ENCODE measurements around the gene DBP. TPM values are rescaled to one million over a fixed set of nuclear protein-coding genes. Genes with fewer than 3 reads are reported as not detected.
A peak's percentile ranks its signal among the peaks of the same experiment; 100 is the strongest.

Gene DBP
- total RNA-seq, 1 experiment from 2014 or later = 24.4 TPM

DNA sequence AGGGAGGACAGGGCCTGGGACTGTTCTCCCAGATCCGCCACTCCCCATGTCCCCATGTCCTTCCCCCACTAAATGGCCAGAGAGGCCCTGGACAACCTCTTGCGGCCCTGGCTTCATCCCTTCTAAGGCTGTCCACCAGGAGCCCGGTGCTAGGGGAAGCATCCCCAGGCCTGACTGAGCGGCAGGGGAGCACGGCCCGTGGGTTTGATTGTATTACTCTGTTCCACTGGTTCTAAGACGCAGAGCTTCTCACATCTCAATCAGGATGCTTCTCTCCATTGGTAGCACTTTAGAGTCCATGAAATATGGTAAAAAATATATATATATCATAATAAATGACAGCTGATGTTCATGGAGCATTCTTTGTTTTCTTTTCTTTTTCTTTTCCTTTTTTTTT, 29.8 kb downstream of the DBP start:
- Histone ChIP-seq H3K36me3 (no peaks in the 10 kb centered on the region), H3K27me3 (no peaks in the 10 kb centered on the region), H3K27ac (no peak overlapping the region), H3K4me3 (no peak overlapping the region), H3K9me3 (replicated peaks) (no peaks in the 10 kb centered on the region), H3K4me1 (no peaks in the 10 kb centered on the region)
- no peak for DNase-seq

- Histone ChIP-seq H3K36me3 (no peaks in the 10 kb centered on the region), H3K4me1 (no peaks in the 10 kb centered on the region), H3K9me3 (replicated peaks) (no peaks in the 10 kb centered on the region), H3K27me3 (no peaks in the 10 kb centered on the region), H3K4me3 (no peak within 1 kb of the TSS), H3K27ac (no peak within 1 kb of the TSS)
- DNase-seq = no peak
Measured at GRCh38 chr19:48606463-48607358, 30.5 kb downstream of the DBP start, which contains the start of gene SPACA4. TSS of gene SPACA4 (plus strand) at chr19:48606742. CDS start at chr19:48606979, 237 bp downstream.

DNA sequence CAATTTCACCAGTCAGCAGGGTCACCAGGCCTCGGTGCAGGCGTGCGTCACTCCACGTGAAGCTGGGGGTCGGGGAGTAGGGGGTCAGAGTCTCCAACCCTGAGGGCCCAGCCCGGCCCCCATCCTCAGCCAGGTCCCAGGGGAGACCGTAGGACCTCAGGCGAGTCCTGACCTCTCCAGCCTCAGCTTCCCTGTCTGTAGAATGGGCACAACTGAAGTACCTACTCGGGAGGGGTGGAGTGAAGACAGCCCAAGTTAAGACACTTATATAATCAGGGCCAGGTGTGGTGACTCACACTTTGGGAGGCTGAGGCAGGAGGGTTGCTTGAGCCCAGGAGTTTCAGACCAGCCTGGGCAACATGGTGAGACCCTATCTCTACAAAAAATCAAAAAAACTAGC, 33.3 kb downstream of the DBP start:
- H3K4me3 ChIP-seq = no peak overlapping the region
- no peaks in the 10 kb centered on the region for H3K4me1 ChIP-seq
- no peaks in the 10 kb centered on the region for H3K9me3 ChIP-seq (replicated peaks)
- H3K27me3 ChIP-seq = peaks cover 4% of the 10 kb centered on the region; the same call in 1 of the 2 replicates
- no peak for DNase-seq
- no peaks in the 10 kb centered on the region for H3K36me3 ChIP-seq
- no peak overlapping the region for H3K27ac ChIP-seq

- Histone ChIP-seq H3K9me3 (replicated peaks) (no peaks in the 10 kb centered on the region), H3K27me3 (peaks cover 8% of the 10 kb centered on the region; the same call in 1 of the 2 replicates), H3K4me1 (no peaks in the 10 kb centered on the region), H3K4me3 (no peak overlapping the region), H3K36me3 (no peaks in the 10 kb centered on the region), H3K27ac (no peak overlapping the region)
- DNase-seq = no peak
Measured at GRCh38 chr19:48603449-48603848, 33.7 kb downstream of the DBP start.

DNA sequence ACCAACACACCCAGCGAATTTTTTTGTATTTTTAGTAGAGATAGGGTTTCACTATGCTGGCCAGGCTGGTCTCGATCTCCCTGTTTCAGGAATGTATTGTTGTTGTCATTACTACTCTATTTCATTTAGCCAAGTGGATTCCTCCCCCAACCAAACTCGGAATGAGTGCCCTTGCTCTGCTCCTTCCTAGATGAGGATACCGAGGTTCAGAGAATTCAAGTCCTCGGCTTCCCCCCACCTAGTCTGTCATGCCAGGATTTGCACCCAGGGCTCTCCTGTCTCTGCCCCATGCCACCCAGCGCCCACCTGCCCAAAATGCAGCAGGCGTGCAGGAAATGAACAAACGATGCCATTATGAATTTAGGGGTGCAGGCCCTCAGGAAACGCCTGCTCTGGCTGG, 34.2 kb downstream of the DBP start:
- Histone ChIP-seq H3K27me3 (peaks cover 8% of the 10 kb centered on the region; the same call in 1 of the 2 replicates), H3K4me3 (no peak overlapping the region), H3K27ac (no peak overlapping the region), H3K4me1 (no peaks in the 10 kb centered on the region), H3K9me3 (replicated peaks) (no peaks in the 10 kb centered on the region), H3K36me3 (no peaks in the 10 kb centered on the region)
- no peak for DNase-seq

GRCh38 chr19:48600679-48601417, 36.3 kb downstream of the DBP start:
- Histone ChIP-seq H3K9me3 (replicated peaks) (no peaks in the 10 kb centered on the region), H3K27me3 (peaks cover 8% of the 10 kb centered on the region; the same call in 1 of the 2 replicates), H3K4me1 (no peaks in the 10 kb centered on the region), H3K36me3 (no peaks in the 10 kb centered on the region), H3K4me3 (no peak overlapping the region), H3K27ac (no peak overlapping the region)
- DNase-seq = no peak

DNA sequence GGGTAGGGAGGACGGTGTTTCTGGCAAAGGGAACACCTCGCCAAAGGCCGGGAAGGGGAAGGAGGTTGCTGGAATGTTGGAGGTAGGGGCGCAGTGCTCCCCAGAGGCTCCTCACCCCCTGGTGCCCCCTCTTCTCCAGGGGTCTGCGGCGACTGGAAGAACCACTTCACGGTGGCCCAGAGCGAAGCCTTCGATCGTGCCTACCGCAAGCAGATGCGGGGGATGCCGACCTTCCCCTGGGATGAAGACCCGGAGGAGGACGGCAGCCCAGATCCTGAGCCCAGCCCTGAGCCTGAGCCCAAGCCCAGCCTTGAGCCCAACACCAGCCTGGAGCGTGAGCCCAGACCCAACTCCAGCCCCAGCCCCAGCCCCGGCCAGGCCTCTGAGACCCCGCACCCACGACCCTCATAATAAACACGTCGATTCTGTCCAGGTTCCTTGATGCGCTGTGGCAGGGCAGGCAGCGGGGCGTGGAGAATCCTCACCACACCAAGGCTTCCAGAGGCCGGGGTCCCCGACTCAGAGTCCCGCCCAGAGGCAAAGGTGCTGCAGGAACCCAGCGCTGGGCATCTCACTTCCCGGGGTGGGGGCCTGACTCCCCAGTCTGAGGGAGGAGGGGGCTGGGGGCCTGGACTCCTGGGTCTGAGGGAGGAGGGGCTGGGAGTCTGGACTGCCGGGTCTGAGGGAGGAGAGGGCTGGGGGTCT, 38.0 kb downstream of the DBP start:
- Histone ChIP-seq H3K27me3 (peaks cover 8% of the 10 kb centered on the region; the same call in 1 of the 2 replicates), H3K4me1 (no peaks in the 10 kb centered on the region), H3K36me3 (no peaks in the 10 kb centered on the region), H3K9me3 (replicated peaks) (no peaks in the 10 kb centered on the region), H3K4me3 (no peak overlapping the region), H3K27ac (no peak overlapping the region)
- no peak for DNase-seq

GRCh38 chr19:48596679-48597465, 40.3 kb downstream of the DBP start:
- no peaks in the 10 kb centered on the region for H3K4me1 ChIP-seq
- H3K27me3 ChIP-seq = peaks cover 8% of the 10 kb centered on the region; the same call in 1 of the 2 replicates
- no peak overlapping the region for H3K4me3 ChIP-seq
- H3K36me3 ChIP-seq = no peaks in the 10 kb centered on the region
- H3K9me3 ChIP-seq (replicated peaks) = no peaks in the 10 kb centered on the region
- no peak for DNase-seq
- H3K27ac ChIP-seq = no peak overlapping the region

GRCh38 chr19:48596237-48596636, 40.9 kb downstream of the DBP start:
- Histone ChIP-seq H3K27me3 (peaks cover 8% of the 10 kb centered on the region; the same call in 1 of the 2 replicates), H3K36me3 (no peaks in the 10 kb centered on the region), H3K27ac (no peak overlapping the region), H3K4me1 (no peaks in the 10 kb centered on the region), H3K9me3 (replicated peaks) (no peaks in the 10 kb centered on the region), H3K4me3 (no peak overlapping the region)
- DNase-seq = no peak

DNA sequence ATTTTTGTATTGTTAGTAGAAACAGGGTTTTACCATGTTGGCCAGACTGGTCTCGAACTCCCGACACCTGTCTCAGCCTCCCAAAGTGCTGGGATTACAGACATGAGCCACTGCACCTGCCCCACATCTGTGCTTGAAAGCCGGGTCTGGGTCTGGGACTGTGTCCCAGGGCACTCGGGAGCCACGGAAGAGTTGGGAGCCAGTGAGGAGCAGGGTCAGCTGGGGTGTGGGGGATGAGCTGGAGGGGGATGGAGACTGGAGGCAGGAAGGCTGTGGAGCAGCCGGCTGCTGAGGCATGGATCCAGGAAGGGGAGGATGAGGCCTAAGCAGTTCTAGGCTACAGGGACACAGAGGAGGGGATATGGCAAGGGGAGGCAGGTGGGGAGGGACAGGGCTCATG, 41.3 kb downstream of the DBP start:
- no peaks in the 10 kb centered on the region for H3K36me3 ChIP-seq
- H3K27ac ChIP-seq = no peak overlapping the region
- DNase-seq = no peak
- H3K4me1 ChIP-seq = no peaks in the 10 kb centered on the region
- H3K4me3 ChIP-seq = no peak overlapping the region
- peaks cover 8% of the 10 kb centered on the region; the same call in 1 of the 2 replicates for H3K27me3 ChIP-seq
- H3K9me3 ChIP-seq (replicated peaks) = no peaks in the 10 kb centered on the region

DNA sequence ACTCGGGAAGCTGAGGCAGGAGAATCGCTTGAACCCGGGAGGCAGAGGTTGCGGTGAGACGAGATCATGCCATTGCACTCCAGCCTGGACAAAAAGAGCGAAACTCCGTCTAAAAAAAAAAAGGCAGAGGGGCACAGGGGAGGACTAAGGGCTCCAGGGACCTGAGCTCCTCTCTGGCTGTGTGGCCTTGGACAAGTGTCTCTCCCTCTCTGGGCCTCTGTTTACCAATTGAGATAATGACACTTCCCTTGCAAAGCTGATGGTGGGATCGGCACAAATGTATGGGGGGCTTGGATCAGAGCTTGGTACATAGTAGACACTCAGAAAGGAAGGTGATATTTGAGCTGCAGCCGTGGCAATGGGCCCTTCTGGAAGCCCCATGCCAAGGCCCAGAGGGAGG, 42.0 kb downstream of the DBP start:
- Histone ChIP-seq H3K27ac (no peak overlapping the region), H3K4me3 (no peak overlapping the region), H3K9me3 (replicated peaks) (no peaks in the 10 kb centered on the region), H3K4me1 (no peaks in the 10 kb centered on the region), H3K36me3 (no peaks in the 10 kb centered on the region), H3K27me3 (peaks cover 8% of the 10 kb centered on the region; the same call in 1 of the 2 replicates)
- no peak for DNase-seq

DNA sequence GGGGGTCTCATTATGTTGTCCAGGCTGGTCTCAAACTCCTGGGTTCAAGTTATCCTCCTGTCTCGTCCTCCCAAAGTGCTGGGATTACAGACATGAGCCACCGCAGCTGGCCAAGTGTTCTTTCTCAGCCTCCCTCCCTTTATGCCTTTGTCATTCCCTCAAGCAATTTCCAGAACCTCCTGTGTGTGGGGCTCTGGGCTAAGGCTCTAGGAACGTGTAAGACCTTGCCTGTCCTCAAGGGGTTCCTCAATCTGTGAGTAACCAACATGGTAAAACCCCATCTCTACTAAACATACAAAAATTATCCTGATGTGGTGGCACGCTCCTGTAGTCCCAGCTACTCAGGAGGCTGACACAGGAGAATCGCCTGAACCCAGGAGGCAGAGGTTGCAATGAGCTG, 46.2 kb downstream of the DBP start:
- H3K27me3 ChIP-seq = peaks cover 4% of the 10 kb centered on the region; the same call in 1 of the 2 replicates
- no peaks in the 10 kb centered on the region for H3K9me3 ChIP-seq (replicated peaks)
- no peak for DNase-seq
- no peaks in the 10 kb centered on the region; the same call in 1 of the 2 replicates for H3K4me1 ChIP-seq
- no peak overlapping the region for H3K27ac ChIP-seq
- no peaks in the 10 kb centered on the region for H3K36me3 ChIP-seq
- H3K4me3 ChIP-seq = no peak overlapping the region

DNA sequence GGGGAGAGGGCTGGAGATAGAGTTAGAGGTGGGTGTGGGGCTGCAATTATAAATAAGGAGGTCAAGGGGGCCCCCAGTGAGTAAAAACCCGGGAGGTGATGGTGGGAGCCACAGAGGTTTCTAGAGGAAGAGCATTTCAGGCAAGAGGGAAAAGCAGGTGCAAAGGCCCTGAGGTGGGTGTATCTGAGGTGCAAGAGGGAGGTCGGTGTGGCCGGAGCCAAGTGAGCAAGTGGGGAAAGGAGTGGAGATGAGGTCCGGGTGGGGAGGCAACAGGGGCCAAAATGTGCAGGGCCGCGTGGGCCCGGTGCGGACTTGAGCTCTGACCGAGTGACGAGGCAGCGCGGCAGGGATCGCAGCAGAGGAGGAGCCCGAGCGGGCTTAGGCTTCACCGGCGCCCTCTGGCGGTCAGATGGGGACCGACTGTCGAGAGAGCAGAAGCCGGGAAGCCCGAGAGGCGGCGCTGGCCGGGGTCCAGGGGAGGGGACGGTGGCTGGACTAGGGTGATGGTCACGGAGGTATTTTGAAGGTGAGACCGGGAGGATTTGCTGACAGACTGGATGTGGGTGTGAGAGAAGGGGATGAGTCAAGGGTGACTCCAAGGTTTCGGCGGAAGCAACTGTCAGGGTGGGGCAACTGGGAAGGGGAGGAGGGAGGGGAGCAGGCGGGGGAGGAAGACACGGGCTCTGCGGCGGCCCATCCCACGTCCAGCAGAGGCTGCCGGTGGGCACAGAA, 48.3 kb downstream of the DBP start:
- Histone ChIP-seq H3K9me3 (replicated peaks) (no peaks in the 10 kb centered on the region), H3K4me3 (peak overlapping the region; percentile 42)

More for the DNA sequence above, 48.3 kb downstream of the DBP start:
- H3K27ac ChIP-seq = no peak overlapping the region
- peak; percentile 85 to 89 for DNase-seq
- H3K27me3 ChIP-seq = peaks cover 4% of the 10 kb centered on the region; the same call in 1 of the 2 replicates
- H3K36me3 ChIP-seq = no peaks in the 10 kb centered on the region
- H3K4me1 ChIP-seq = no peaks in the 10 kb centered on the region; the same call in 1 of the 2 replicates
